OCI-LY3 (cell line): Measurements from ENCODE around the gene GPAM.
"Not testable (repeated sequence)": the region's sequence is repeated elsewhere in the genome, so short reads cannot be mapped to it uniquely, and the experiment has no call there.

ENCODE experiments used
- H2AFZ ChIP-seq: fragments of 200-600, 300-600 bp; shearing (Covaris generic); 2 replicates; pipeline ENCODE4 v1.6.0; 2014; ENCODE audit warnings: antibody characterized with exemption, low read depth, low read length
- H3K27ac ChIP-seq: fragments of 200-600, 300-600 bp; sonication (generic); 2 replicates; pipeline ENCODE4 v1.5.1; 2014; ENCODE audit warnings: mild to moderate bottlenecking, low read length, moderate library complexity, mixed read lengths
- H3K27me3 ChIP-seq: fragments of 200-600, 300-600 bp; sonication (generic); 2 replicates; pipeline ENCODE4 v1.6.1; 2014; ENCODE audit warnings: low read depth, low read length, mixed read lengths
- H3K36me3 ChIP-seq: fragments of 200-600, 300-600 bp; sonication (generic); replicated peaks from 2 replicates; pipeline ENCODE3; 2014; ENCODE audit warnings: low read depth, low read length, mixed read lengths
- H3K4me1 ChIP-seq: fragments of 300-600, 200-600 bp; sonication (generic); 2 replicates; pipeline ENCODE4 v1.6.1; 2014; ENCODE audit warnings: low read length, mixed read lengths
- H3K4me2 ChIP-seq: fragments of 200-600, 300-600 bp; sonication (generic); 2 replicates; pipeline ENCODE4 v1.6.1; 2014; ENCODE audit warnings: low read length, mixed read lengths
- H3K4me3 ChIP-seq: fragments of 300-600, 200-600 bp; sonication (generic); 2 replicates; pipeline ENCODE4 v1.5.1; 2014; ENCODE audit warnings: antibody characterized with exemption, mild to moderate bottlenecking, low read length, moderate library complexity
- H3K79me2 ChIP-seq: fragments of 300-600, 200-600 bp; shearing (Covaris generic); 2 replicates; pipeline ENCODE4 v1.6.1; 2014; ENCODE audit warnings: mild to moderate bottlenecking, low read length, mixed read lengths
- H3K9ac ChIP-seq: fragments of 300-600, 200-600 bp; shearing (Covaris generic); 2 replicates; pipeline ENCODE4 v1.6.0; 2014; ENCODE audit warnings: mild to moderate bottlenecking, low read length, moderate library complexity
- H3K9me3 ChIP-seq: fragments of 200-600, 300-600 bp; shearing (Covaris generic); 2 replicates; pipeline ENCODE4 v1.6.1; 2014; ENCODE audit warnings: low read length, mixed read lengths; ENCODE audit not compliant: insufficient read depth
- H4K20me1 ChIP-seq: fragments of 200-600, 300-600 bp; sonication (generic); 2 replicates; pipeline ENCODE4 v1.6.1; 2016; ENCODE audit warnings: low read length, mixed read lengths; ENCODE audit not compliant: insufficient read depth
- EZH2phosphoT487 ChIP-seq: fragments of 200-600 bp; shearing (Covaris generic); IDR thresholded peaks from 2 replicates; pipeline ENCODE4 v1.6.1; 2018; ENCODE audit warnings: antibody characterized with exemption, mixed run types, low read depth
- TF ChIP-seq, protein P1 (sequence below): fragments of 200-600, 300-600 bp; sonication (generic); IDR thresholded peaks from 2 replicates; pipeline ENCODE4 v1.5.1; 2014; ENCODE audit warnings: antibody characterized with exemption, low read length, low read depth

GPAM gene

DNA sequence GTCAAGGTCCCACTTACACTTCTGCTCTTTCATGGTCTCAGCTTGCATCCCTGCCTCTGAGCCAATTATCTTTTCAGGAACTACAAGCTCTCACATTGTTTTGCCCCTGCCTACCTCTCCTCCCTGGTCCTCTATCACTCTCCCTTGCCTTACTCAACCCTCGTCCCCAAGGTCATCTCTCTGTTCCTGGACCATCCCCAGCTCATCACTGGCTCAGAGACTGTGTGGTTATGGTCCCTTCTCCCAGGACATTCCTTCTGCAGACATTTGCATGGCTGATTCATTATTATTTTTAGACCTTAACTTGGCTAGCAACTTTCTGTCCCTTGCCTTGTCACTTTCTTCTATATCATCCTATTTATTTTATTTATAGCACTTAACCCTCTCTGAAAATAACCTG, 17.8 kb upstream of the GPAM start:
- TF ChIP-seq EZH2phosphoT487, result no peak
- TF ChIP-seq, protein P1, sequence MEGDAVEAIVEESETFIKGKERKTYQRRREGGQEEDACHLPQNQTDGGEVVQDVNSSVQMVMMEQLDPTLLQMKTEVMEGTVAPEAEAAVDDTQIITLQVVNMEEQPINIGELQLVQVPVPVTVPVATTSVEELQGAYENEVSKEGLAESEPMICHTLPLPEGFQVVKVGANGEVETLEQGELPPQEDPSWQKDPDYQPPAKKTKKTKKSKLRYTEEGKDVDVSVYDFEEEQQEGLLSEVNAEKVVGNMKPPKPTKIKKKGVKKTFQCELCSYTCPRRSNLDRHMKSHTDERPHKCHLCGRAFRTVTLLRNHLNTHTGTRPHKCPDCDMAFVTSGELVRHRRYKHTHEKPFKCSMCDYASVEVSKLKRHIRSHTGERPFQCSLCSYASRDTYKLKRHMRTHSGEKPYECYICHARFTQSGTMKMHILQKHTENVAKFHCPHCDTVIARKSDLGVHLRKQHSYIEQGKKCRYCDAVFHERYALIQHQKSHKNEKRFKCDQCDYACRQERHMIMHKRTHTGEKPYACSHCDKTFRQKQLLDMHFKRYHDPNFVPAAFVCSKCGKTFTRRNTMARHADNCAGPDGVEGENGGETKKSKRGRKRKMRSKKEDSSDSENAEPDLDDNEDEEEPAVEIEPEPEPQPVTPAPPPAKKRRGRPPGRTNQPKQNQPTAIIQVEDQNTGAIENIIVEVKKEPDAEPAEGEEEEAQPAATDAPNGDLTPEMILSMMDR, result no peak
- no peaks in the 10 kb centered on the region for H3K79me2 ChIP-seq
- H2AFZ ChIP-seq, result no peak overlapping the region
- H4K20me1 ChIP-seq, result no peaks in the 10 kb centered on the region
- no peak overlapping the region for H3K4me2 ChIP-seq
- H3K4me1 ChIP-seq, result peaks cover 37% of the 10 kb centered on the region
- no peaks in the 10 kb centered on the region for H3K27me3 ChIP-seq
- peak overlapping the region; percentile 99; the same call in 1 of the 2 replicates for H3K27ac ChIP-seq
- no peaks in the 10 kb centered on the region for H3K9me3 ChIP-seq
- no peaks in the 10 kb centered on the region for H3K36me3 ChIP-seq
- H3K9ac ChIP-seq, result no peak overlapping the region
- H3K4me3 ChIP-seq, result no peak overlapping the region

DNA sequence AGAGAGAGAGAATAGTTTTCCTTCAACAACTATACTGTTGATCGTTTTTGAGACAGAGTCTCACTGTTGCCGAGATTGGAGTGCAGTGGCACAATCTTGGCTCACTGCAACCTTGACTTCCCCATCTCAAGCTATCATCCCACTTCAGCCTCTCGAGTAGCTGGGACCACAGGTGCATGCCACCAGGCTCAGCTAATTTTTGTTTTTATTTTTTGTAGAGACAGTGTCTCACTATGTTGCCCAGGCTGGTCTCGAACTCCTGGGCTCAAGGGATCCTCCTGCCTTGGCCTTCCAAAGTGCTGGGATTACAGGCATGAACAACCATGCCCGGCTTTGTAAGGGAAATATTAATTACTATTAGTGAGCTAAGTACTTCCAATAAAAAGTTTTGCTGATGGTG, 16.7 kb upstream of the GPAM start:
- H3K27me3 ChIP-seq, H3K4me3 ChIP-seq, H3K27ac ChIP-seq, H3K79me2 ChIP-seq, H3K9ac ChIP-seq, H4K20me1 ChIP-seq, H3K9me3 ChIP-seq, H2AFZ ChIP-seq, H3K4me2 ChIP-seq, H3K36me3 ChIP-seq: not testable (repeated sequence)
- H3K4me1 ChIP-seq, result peaks cover 45% of the 10 kb centered on the region

DNA sequence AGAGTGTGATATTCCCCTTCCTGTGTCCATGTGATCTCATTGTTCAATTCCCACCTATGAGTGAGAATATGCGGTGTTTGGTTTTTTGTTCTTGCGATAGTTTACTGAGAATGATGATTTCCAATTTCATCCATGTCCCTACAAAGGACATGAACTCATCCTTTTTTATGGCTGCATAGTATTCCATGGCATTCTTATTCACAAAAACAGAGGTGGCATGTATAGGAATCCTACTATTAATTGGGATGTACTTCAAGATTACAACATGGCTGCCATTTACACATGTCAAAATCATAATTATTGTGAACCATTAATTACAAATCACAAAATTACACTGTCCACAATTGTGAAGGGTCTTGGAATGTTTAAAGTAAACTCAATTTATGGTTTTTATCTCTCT, 14.1 kb upstream of the GPAM start:
- H3K79me2 ChIP-seq, H3K27ac ChIP-seq, H3K4me3 ChIP-seq, H3K9ac ChIP-seq, H3K9me3 ChIP-seq, H4K20me1 ChIP-seq, H3K4me2 ChIP-seq, H3K27me3 ChIP-seq, H3K36me3 ChIP-seq, H2AFZ ChIP-seq: not testable (repeated sequence)
- H3K4me1 ChIP-seq, result peaks cover 33% of the 10 kb centered on the region

DNA sequence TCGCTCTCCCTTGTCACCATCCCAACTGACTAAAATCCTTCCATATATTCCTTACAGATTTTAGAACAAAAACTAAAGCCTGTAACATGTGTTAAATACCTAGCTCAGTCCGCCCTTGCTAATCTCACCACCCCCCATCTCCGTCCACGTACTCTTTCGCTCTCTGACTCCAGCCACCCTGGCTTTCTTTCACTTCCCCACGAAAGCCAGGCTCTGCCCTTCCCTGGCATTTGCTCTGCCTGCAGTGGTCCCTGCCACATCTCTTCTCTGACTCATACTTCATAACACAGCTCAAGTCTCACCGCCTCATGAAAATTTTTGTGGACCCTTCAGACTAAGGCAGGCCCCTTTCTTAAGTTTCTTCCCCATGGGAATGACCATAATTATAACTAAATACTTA, 11.7 kb upstream of the GPAM start:
- H3K4me3 ChIP-seq, result no peak overlapping the region
- H3K27ac ChIP-seq, result no peak overlapping the region
- no peaks in the 10 kb centered on the region for H3K27me3 ChIP-seq
- H3K4me2 ChIP-seq, result peak overlapping the region; percentile 48
- H3K9ac ChIP-seq, result no peak overlapping the region
- H3K9me3 ChIP-seq, result no peaks in the 10 kb centered on the region
- H2AFZ ChIP-seq, result no peak overlapping the region
- H3K4me1 ChIP-seq, result peaks cover 14% of the 10 kb centered on the region; the same call in 1 of the 2 replicates
- no peaks in the 10 kb centered on the region for H4K20me1 ChIP-seq
- H3K36me3 ChIP-seq, result no peaks in the 10 kb centered on the region
- no peaks in the 10 kb centered on the region for H3K79me2 ChIP-seq
- no peak for TF ChIP-seq EZH2phosphoT487
- TF ChIP-seq, protein P1, result no peak

DNA sequence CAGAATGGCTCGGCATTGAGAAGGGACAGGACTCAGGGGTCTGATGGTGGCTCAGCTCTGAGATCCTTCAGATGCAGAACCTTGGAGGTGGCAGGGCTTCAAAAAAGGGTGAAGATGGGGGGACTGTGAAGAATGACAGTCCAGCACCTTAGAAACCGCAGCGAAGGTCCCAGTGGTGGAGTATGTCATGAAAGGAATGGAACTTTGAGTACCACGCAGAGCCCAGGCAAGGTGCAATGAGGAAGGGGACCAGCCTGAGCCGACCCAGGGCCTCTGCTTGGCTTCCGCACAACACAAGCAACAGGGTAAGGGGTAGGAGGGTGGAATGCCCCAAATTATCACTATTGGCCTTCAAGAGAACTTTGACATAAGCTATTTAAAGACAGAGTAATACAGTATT, 8.2 kb upstream of the GPAM start:
- Histone ChIP-seq H2AFZ (no peak overlapping the region), H3K27me3 (no peaks in the 10 kb centered on the region), H3K9me3 (no peaks in the 10 kb centered on the region), H4K20me1 (no peaks in the 10 kb centered on the region), H3K79me2 (no peaks in the 10 kb centered on the region), H3K9ac (no peak overlapping the region), H3K4me2 (no peak overlapping the region), H3K36me3 (no peaks in the 10 kb centered on the region), H3K4me3 (no peak overlapping the region), H3K27ac (no peak overlapping the region), H3K4me1 (peaks cover 14% of the 10 kb centered on the region; the same call in 1 of the 2 replicates)
- no peak for TF ChIP-seq EZH2phosphoT487
- TF ChIP-seq, protein P1, result no peak
